ENCODE results near the gene DUSP1.

DUSP1 gene

DNA sequence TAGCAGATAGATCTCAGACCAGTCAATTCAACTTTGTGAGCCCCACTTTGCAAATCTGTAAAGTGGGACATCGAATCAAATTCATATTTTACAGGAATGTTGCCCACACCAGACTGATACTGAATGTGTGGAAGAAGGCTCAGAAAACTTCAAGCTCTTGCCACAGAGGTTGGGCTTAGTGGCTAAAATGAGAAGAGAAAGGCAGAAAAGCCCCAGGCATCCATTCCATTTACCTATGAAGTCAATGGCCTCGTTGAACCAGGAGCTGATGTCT lies 1.7 kb downstream of the DUSP1 start:
- TF ChIP-seq, protein P1, sequence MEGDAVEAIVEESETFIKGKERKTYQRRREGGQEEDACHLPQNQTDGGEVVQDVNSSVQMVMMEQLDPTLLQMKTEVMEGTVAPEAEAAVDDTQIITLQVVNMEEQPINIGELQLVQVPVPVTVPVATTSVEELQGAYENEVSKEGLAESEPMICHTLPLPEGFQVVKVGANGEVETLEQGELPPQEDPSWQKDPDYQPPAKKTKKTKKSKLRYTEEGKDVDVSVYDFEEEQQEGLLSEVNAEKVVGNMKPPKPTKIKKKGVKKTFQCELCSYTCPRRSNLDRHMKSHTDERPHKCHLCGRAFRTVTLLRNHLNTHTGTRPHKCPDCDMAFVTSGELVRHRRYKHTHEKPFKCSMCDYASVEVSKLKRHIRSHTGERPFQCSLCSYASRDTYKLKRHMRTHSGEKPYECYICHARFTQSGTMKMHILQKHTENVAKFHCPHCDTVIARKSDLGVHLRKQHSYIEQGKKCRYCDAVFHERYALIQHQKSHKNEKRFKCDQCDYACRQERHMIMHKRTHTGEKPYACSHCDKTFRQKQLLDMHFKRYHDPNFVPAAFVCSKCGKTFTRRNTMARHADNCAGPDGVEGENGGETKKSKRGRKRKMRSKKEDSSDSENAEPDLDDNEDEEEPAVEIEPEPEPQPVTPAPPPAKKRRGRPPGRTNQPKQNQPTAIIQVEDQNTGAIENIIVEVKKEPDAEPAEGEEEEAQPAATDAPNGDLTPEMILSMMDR (IDR thresholded peaks at IDR 0.05; ENCODE audit: borderline replicate concordance, insufficient read depth, low read depth, low read length): no peak
- H3K4me3 ChIP-seq (ENCODE audit: low read depth, low read length): no peak overlapping the region

DNA sequence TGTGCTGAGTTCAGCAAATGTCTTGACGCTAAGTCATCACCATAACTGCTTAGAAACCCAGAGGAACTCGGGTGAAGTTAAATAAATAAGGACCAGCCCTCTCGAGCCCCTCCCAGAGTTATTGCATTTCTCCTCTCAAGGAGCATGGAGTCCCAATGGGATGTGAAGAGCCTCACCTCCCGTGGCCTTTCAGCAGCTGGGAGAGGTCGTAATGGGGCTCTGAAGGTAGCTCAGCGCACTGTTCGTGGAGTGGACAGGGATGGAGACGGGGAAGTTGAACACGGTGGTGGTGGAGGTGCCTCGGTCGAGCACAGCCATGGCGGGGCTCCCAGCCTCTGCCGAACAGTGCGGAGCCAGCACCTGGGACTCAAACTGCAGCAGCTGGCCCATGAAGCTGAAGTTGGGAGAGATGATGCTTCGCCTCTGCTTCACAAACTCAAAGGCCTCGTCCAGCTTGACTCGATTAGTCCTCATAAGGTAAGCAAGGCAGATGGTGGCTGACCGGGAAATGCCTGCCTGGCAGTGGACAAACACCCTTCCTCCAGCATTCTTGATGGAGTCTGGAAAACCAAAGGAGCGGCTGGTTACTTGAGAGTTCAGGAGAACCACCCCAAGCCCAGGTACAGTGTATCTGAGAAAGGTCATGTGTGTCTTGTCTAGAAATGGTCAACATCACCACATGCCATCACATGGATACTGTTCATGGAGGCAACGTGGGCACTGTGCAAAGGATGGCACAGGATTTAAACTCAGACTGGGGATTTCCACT lies 2.2 kb downstream of the DUSP1 start:
- H3K4me3 ChIP-seq (ENCODE audit: low read depth, low read length): no peak overlapping the region
- TF ChIP-seq, protein P1 (IDR thresholded peaks at IDR 0.05; ENCODE audit: borderline replicate concordance, insufficient read depth, low read depth, low read length): no peak

DNA sequence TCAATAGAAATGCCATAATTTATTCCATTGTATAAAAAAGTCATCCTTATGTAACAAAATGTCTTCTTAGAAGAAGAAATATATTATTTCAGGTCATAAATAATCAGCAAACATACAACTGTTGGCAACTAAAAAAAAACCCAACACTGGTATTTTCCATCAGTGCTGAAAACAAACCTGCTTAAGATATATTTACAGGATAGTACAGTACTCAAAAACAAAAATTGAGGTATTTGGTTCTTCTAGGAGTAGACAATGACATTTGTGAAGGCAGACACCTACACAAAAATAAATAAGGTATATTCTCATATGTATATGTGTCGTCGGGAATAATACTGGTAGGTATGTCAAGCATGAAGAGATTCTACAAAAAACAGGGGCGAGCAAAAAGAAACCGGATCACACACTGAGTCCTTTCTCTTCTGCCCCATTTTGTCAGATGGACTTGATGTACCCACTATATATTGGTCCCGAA lies 2.9 kb downstream of the DUSP1 start:
- TF ChIP-seq, protein P1 (IDR thresholded peaks at IDR 0.05; ENCODE audit: borderline replicate concordance, insufficient read depth, low read depth, low read length): no peak
- H3K4me3 ChIP-seq (ENCODE audit: low read depth, low read length): no peak overlapping the region

DNA sequence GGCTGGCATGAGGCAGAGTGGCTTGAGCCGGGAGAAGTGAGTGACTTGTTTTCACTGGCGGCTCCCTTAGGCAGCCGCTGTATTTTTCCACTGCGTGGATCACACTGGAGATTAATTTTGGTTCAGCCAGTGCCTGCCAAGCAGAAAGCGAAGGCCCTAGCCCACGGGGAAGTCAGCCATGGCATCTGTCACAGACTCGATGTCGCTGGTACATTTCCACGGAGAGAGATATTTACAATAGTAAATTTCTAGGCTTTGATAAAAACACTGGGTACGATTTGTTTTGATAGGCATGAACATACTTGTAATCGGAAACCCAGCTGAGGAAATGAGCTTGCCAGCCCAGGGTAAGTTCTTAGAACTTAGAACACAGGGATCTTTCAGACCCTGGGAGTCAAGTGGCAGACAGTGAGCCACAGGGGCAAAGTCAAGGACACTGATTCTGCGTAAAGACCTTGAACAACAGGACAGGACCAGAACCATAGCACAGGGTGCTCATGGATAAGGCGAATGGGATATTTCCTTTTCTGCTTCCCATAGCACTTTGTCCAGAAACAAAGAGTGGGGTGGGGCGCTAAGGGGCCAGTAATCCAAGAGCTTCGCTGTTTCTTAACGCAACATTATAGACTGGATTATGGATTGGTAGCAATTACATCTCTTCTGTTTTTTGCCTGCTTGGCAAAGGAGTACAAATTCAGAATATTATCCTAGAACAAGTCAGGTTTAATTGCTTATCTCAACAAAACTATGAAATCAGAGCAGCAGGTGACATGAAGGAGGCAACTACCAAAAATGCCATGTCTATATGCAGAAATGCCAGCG lies 4.5 kb downstream of the DUSP1 start:
- TF ChIP-seq, protein P1 (IDR thresholded peaks at IDR 0.05; ENCODE audit: borderline replicate concordance, insufficient read depth, low read depth, low read length): no peak
- no peak overlapping the region for H3K4me3 ChIP-seq (ENCODE audit: low read depth, low read length)

DNA sequence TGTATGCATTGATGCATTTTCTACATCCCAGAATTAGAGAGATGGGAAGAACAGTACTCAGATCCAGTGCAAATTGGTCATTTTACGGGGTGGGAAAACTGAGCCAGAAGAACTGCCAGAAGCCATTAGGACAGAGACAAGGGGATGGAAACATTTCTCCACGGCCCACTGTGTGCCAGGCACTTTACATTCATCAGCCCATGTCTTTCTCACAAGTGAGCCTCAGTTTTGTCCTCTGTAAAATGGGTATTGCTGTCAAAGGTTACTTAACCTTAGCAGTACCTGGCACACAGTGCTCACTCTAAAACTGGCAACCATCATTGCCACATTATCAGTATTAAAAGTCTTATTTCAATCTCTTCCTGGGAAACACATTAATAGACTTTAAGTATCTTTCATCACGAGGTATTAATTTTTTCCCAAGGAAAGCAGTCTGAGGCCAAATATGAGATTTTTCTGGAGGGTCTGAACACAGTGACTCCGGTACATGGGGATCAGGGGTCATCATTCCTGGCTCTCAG lies 5.2 kb downstream of the DUSP1 start:
- TF ChIP-seq, protein P1 (IDR thresholded peaks at IDR 0.05; ENCODE audit: borderline replicate concordance, insufficient read depth, low read depth, low read length): no peak
- H3K4me3 ChIP-seq (ENCODE audit: low read depth, low read length): no peak overlapping the region

DNA sequence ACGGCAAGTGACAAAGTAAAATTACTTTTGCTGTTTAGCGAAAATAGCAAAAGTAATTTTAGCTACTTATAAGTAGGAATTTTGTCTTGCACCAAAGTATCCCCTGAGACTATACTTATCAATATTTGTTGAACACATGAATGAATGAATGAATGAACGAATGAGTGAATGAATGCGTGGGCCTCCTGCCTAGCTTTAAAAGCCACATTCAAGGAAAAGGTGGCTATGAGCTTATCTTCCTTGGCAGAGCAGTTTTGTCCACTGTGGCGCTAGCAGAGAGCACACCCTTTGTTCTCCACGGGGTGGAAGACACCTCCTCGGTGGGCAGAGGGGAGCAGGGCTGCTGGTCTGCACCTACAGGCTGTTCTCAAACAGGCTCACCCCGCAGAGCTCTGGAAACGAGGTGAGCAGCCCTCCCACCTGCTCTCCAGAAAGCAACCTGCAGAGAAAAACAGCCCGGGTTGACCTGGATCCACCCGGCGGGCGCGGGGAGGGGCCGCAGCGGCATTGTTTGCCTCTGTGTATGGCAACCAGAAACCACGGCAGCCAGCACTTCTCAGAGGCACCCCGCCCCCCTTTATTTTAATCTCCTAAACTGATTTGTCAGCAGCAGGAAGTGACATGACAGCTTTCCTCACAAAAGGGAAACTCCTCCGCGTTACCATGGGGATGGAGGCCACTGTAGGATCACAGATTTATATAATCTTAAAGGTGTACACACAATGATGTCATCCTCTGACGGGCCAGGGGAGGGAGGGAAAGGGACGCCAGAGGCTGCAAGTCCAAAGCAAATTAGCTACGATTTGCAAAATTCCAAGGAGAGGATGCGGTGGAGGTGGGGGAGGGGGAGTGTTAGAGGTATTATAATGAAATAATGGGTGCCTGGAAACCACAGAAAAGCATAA lies 5.9 kb downstream of the DUSP1 start:
- TF ChIP-seq, protein P1 (IDR thresholded peaks at IDR 0.05; ENCODE audit: borderline replicate concordance, insufficient read depth, low read depth, low read length): no peak
- H3K4me3 ChIP-seq (ENCODE audit: low read depth, low read length): peak overlapping the region; percentile 51

All from GM12875 (cell line).